Activated CD4-positive, alpha-beta T cell treated with anti-CD3 and anti-CD28 coated beads, Interleukin-10, Interleukin-2, amounts not matched to agents 100 ng/mL and 50 ng/mL, durations not matched to agents 16 hours and 8 hours (primary cell): ENCODE results near the gene TMEM156.
A peak's percentile ranks its signal among the peaks of the same experiment; 100 is the strongest.

Source experiments
- DNase-seq: peaks from one replicate; pipeline ENCODE4 v3.0.0-alpha.2; 2020

Gene TMEM156, protein sequence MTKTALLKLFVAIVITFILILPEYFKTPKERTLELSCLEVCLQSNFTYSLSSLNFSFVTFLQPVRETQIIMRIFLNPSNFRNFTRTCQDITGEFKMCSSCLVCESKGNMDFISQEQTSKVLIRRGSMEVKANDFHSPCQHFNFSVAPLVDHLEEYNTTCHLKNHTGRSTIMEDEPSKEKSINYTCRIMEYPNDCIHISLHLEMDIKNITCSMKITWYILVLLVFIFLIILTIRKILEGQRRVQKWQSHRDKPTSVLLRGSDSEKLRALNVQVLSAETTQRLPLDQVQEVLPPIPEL

DNA sequence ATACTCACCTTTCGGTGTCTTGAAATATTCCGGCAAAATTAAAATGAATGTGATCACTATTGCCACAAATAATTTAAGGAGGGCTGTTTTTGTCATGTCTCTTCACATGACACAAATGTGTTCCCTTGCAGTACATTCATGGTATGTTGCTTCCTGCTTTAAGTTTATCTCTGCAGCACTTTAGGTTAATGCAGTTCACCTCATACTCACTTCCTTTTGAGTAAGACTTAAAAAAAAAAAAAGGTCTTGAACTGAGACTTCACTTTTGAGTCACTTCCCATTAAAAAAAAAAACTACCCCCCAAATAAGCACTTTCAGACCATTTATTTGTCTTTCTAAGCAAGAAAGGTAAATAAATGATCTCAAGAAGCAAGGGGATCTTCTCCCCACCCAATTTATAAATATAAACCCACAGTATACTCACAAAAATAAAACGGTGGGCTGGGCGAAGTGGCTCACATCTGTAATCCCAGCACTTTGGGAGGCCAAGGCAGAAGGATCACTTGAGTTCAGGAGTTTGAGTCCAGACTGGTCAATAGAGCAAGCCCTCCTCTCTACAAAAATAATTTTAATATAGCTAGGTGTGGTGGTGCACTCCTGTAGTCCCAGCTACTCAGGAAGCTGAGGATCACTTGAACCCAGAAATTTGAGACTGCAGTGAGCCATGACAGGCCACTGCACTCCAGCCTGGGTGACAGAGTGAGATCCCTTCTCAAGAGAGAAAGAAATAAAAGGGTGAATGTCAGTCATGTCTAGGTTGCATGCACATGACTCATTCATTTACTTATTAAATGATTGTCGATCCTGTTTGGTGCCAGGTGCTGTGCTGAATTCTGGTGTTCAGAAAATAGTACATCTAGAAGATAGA, at the start of gene TMEM156:
TMEM156 (minus strand) TSS at position 192 of the 868 bp plus-strand sequence; CDS start at position 96, 96 bp downstream.
- peak; percentile 88 for DNase-seq

DNA sequence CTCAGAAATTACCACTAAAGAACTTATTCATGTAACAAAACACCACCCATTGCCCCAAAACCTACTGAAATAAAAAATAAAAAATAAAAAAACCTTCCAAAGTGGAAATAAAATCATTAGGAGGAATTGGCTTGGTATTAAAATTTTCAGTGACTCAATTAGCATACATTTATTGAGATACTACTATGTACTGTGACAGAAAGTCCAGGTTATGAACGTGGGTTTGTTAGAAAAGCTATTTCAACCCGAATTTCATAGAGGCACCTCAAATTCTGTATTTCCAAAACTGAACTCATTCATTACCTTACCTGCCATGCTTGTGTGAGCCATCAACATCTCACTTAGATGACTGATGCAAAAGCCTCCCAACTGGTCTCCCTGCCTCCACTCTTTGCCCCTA, 46.6 kb upstream of the TMEM156 start:
- DNase-seq, result no peak

DNA sequence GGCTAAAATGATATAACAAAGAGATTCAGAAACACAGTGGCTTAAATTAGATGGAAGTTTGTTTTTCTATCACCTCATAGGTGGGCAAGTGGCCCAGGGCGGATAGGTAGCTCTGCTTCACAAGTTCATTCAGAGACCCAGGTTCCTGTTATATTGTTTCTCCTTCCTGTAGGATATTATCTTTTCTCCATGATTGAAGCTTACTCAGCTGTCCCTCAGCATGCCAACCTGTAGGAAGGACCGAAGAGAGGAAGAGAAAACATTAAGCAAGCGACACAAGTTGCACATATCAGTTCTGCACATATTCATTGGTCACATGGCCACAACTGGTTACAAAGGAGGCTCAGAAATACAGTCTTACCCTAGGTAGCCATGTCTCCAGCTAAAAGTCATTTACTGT, 36.7 kb upstream of the TMEM156 start:
- no peak for DNase-seq

DNA sequence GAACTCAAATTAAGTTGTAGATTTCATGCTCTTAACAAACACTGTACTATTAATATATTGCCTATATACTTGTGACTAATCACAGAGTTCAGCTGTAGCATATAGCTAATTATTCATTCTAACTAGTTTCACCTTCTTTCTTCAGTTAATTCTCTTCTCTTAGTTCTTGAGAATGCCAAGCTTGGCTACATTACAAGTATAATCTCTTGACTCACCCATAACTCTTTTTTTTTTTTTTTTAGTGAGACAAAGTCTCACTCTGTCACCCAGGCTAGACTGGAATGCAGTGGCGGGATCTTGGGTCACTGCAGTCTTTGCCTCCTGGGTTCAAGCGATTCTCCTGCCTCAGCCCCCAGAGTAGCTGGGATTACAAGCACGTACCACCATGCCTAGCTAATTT, 35.2 kb upstream of the TMEM156 start:
- no peak for DNase-seq

DNA sequence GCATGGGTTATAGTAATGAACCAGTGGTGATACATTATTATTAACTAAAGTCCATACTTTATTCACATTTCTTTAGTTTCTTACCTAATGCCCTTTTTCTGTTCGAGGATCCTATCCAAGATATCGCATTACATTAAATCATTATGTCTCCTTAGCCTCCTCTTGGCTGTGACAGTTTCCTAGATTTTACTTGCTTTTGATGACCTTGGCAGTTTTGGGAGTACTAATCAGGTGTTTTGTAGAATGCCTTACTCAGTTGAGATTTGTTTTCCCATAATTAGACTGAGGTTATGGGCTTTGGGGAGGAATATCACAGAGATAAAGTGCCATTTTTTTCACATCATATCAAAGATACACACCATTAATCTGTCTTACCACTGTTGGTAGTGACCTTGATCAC, 34.8 kb upstream of the TMEM156 start:
- no peak for DNase-seq

DNA sequence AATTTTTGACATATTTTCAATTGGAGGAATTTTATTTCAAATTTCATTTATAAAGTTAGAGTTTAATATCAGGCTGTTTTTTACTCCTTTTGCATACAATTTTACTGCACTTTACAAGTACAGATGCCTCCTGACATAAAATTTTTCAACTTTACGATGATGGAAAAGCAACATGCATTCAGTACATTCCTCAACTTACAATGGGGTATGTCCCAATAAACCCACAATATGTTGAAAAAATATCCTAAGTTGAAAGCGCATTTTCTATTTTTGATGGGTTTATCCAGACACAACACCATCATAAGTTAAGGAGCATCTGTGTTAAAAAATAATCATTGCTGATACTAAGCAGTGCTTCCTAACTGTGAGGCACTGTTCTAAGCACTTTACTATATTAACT, 34.2 kb upstream of the TMEM156 start:
- DNase-seq, result no peak

DNA sequence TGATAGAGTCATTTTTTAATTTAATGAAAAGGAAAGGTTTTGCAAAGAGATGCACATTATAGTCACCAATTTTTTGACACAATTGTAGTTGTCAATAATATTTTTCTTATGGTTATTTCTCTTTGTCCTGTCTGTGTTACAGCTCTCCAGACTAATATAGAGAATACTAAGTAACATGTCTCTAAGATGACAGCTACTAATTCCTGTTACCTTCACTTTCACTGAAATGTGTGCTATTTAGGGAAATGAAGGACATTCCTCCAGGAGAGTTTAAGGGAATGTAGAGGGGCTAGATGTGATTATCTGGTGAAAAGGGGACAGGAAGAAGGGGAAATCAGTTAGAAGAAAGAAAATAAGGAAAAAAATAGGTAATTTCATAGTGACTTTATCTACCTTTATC, 31.2 kb upstream of the TMEM156 start:
- no peak for DNase-seq

DNA sequence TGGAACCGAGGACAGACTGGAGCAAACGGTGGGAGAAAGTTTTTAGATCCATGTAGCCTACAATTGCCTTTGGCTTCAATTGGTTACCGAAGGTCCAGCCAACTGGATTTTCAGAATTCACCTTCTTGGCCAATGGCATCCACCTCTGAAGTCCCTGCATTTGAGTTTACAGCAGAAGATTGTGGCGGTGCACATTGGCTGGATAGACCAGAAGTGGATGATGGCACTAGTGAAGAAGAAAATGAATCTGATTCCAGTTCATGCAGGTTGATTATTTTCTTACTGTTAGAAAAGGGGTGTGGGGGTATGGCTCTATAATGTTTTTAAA, 30.5 kb upstream of the TMEM156 start:
- DNase-seq, result no peak

DNA sequence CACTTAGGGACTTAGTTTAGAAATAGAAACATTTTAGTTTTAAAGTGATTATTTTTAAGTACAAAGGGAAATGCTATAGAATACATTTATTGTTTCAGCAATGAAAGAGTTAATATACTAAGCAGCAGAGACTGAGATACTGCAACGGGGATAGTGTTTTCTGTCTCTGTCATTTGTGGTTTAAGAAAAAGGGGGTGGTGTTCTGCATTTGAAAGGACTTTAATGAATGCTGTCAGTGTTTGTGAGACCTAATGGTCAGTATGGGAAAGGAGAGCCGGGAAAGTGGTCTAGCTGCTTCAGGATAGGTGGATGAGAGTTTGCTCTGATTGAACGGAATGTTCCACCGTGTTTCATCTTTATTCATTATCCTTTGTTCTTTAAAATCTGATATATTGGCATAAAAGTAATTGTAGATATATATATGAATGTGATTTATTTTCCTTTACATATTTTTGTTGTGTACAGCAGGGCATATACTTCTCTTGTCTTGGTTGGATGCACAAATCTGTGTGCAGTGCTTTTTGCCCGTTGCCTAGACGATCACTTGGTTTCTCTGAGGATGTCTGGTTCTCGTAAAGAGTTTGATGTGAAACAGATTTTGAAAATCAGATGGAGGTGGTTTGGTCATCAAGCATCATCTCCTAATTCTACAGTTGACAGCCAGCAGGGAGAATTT, 30.0 kb upstream of the TMEM156 start, which contains the start of gene KLHL5:
KLHL5 (plus strand) TSS at position 139 of the 676 bp plus-strand sequence; CDS start at position 560, 421 bp downstream.
- no peak for DNase-seq

DNA sequence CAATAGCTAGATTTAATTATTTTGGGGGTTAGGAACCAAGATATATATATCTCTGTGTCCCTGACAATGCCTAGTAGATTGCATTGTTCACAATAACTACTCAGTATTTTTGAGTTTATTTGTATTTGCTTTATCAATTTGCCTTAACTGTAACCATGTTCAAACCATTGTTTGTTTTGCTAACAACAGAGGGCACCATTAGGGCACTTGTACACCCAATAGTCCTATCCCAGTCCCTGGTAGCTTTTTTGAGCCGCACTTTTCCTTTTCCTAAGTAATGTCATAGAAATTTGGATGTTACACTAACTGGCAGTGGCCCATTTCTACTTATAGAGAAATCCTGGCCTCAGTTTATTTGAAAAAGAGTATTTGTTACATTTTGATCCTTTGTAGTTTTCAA, 29.2 kb upstream of the TMEM156 start:
- no peak for DNase-seq

DNA sequence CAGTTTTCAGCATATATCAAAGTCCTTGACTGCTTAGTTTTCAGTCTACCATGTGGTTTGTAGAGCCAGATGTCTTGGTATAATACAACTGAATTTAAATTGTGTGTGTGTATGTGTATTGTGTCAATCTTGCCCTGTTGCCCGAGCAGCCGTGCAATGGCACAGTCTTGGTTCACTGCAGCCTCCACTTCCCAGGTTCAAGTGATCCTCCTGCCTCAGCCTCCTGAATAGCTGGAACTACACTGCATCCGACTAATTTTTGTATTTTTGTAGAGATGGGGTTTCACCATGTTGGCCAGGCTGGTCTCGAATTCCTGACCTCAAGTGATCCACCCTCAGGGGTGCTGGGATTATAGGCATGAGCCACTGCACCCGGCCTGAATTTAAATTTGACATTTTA, 23.8 kb upstream of the TMEM156 start:
- no peak for DNase-seq

DNA sequence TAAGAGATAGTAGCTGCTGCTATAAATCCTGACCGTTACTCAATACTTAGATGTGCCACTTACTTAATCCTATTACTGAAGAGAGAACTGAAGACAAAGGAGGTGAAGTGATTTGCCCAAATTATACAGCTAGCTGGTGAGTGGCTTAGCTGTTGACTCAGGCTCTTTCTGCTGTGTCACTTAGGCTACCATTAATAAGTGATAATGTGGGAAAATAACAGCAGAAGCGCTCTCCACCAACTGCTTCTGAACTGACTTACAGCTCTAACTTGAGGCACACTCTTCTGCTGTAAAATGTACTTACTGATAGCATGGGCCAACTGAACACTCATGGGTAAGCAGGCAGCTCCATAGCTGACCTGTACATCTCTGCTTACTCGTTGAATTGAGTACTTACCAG, 22.3 kb upstream of the TMEM156 start:
- DNase-seq, result no peak

DNA sequence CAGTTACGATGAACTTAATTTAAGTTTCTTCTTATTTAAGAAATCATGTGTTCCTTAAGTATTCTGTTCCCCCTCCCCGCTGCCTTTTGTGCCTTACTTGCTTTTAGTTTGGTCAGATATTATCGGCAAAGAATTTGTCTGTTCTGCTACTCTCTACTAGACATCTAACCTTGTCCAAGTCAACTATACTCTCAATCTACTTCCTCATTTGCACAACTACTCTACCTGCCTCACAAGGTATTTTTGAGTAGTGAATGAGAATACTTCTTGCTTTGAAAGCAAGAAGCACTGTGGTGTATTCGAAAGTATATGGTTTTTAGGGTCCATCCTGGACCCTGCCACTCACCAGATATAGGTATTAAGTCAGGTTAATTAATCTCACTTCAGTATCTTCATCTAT, 21.8 kb upstream of the TMEM156 start:
- DNase-seq, result no peak

DNA sequence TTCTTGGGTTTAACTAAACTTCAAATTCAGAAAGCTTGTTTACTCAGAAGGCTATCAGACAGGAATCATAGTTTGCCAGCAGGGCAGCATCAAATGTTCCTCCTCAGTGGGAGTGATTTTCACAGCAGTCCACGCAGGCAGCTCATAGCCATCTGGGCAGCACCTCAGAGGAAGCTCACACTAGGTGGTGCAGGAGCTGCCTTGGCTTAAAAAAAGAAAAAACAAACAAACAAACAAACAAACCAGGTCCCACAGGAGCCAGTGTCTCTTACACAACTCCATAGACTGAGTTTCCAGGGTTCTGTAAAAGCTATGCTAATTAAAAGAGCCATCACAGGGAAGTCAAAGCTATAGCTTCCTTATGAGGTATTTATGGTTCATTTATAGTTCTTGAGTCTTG, 19.3 kb upstream of the TMEM156 start:
- DNase-seq, result no peak

DNA sequence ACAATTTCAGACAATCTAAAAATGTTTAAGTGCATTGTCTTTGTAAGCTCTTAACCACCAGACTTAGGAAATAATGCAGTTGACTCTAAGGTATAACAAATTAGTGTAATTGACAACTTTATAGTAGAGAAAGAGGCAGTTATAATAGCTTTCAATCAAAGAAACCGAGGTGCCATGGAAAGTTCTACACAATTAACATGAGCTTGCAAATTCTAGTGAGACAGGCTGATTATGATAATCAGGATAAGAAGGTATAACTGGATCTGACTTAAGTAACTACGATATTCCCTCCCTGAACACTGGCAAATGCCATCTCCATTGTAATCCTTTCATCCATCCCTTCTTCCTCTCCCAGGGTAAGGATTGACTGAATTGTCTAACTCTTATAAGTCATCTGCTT, 18.4 kb upstream of the TMEM156 start:
- DNase-seq, result no peak

DNA sequence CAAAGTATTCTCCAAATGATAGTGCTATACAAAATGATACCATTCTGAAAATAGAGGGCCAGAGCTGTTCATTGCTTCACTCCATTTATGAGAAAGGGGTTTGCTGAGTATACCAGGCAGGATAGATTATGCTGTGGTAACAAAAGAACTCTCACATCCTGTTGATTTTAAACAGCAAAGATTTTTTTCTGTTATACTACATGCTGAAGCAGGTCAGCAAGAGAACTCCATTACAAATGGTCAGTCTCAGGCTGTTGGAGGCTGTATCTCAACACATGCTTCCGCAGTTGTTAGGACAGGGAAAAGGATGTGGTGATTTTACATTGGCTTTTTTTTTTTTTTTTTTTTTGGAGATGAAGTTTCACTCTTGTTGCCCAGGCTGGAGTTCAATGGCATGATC, 16.1 kb upstream of the TMEM156 start:
- peak; percentile 58 for DNase-seq

DNA sequence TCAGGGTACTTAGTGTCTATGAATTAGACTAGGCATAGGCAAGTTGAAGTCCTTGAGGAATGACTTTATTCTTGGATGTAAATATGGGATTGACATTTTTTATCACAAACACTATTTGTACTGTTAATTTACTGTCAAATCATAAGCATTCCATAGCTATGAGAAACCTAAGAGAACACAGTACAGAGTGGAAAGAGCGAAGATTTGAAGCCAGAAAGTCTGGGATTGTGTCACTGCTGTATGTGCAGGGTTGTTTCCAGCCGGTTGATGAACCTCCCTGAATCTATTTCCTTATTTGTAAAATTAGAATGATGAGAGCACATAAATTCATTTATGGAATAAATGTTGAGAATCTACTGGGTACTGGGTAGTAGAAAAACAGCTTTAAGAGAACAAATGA, 15.5 kb upstream of the TMEM156 start:
- no peak for DNase-seq

DNA sequence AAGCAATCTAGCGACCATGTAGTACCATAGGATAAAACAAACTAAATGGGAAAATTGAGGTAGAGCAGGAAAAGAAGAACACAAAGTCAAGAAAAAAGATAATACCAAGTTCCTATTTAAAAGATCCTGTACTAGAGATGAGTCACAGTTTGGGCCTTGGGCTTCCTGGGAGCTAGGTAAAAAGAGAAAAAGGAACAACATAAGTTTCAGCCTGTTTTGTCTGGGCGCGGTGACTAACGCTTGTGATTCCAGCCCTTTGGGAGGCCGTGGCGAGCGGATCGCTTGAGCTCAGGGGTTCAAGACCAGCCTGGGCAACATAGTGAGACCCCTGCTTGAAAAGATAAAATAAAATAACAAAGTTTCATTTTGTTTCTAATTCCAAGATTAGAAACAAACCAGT, 14.0 kb upstream of the TMEM156 start:
- peak; percentile 18 for DNase-seq

DNA sequence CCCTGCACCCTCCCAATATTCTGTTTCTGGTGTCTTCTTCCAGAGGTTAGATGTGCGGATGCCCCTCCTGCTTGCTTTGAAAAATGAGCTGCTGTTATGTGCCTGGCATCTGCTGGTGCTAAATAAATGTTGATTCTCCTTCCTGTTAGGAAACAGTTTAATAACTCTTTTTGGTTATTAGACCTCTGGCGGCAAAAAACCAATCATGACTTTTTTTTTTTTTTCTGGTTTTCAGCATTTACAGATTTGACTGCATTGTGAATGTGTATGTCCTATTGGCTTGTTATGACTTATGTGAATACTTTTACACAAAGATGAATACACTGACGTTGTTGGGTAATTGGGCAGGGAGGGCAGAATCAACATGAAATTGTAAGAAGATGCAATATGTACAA, 13.6 kb upstream of the TMEM156 start:
- peak; percentile 61 for DNase-seq

DNA sequence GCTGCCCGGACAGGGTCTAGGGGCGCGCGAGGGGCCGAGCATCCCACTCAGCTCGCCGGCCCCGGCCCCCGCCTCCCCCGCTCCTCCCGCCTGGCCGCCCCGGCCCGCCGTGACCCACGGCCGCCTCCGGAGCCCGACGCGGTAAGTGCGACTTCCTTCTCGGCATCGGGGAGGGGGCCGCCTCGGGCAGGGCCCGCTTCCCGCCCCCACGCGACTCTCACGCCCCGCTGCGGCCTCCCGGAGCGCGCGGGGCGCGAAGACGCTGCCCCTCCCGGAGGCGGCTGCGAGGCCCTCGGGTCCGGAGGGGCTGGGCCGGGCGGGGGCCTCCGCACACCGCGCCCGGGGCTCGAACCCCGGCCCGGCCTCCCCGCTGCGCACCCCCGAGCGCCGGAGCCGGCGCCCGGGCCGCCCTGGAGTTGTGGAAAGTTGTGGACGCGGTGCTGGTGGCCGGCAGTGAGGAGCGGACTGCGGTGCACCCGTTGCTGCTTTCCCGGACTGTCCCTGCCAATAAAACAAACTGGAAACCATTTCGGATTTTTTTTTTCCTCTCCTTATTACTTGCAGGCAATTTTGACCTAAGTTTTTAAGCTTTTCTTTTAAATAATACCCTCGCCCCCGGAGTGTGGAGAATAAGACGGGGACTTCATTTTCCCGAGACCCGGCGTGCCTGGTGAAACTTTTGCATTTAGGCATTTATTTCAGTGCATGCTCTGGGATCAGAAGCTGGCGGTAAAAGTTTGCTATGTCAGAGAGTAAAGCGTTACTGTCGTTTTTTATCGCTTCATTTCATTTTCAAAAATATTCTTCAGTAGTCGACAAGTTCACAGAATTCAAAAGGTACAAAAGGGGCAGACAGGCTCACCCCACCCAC, 13.0 kb upstream of the TMEM156 start:
- DNase-seq, result no peak

DNA sequence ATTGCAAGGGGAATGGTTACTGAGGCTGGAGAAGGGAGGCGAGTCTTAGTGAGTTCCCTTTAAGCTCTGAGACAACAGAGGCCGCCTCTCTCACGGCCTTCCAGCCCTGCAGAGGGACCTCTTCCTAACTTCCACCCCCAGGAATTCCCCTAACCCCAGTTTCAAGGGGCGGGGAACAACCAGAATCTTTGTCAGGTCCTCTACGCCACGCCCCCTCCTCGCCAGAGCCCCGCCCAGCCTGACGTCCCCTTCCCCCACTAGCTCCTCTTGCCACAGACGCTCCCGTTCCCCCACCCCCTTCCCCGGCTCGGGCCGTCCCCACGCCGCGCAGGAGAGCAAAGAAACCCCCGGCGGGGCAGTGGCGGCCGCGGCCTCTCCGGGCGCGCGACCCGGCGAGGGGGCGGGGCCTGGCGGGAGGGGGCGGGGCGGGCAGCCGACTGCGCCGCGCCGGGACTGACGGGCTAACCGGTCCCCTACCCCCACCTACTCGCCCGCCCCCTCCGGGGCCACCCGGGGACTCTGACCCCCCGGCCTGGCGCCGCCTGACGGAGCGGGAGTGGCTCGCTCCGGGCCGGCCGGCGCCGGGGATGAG, 12.3 kb upstream of the TMEM156 start:
- DNase-seq, result peak; percentile 97

DNA sequence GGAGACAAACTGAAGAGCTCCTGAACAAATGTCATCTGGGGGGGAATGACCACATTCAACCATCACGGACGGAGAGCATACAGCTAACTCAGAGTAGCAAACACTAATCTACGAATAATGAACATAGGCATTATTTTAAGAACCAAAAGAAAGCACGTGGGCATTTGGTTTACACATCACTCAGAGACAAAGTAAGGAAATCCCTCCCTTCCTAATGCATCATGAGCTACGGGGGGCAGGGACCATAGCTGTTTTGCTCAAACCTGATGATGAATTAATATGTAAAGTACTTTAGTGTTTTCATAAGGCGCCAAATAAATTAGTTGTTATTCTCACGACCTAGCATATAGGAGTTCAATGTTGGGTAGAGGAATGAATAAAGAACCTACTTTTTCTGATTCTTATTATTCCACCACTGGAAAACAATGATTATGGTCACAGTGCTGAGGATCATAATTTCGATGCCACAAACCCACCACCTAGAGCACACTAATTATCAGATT, 11.7 kb upstream of the TMEM156 start:
- DNase-seq, result peak; percentile 14
